ENCODE data around the gene OR4B1. TPM values are rescaled to one million over a fixed set of nuclear protein-coding genes. Genes with fewer than 3 reads are reported as not detected.

Gene OR4B1
- not detected for polyA plus RNA-seq (2012; ENCODE audit: insufficient read depth, insufficient read length, low read depth)

- Histone ChIP-seq H3K4me1 (no peaks in the 10 kb centered on the region), H3K36me3 (no peaks in the 10 kb centered on the region), H3K27me3 (no peaks in the 10 kb centered on the region), H3K4me3 (ENCODE audit: low read depth, low read length) (no peak within 1 kb of the TSS), H3K9me3 (no peaks in the 10 kb centered on the region)
- DNase-seq, result no peak
- TF ChIP-seq CTCF (IDR thresholded peaks at IDR 0.05; ENCODE audit: low read depth, low read length), result no peak
These were observed at the start of gene OR4B1 for GRCh38 chr11:48216510-48216909. OR4B1 (plus strand) TSS chr11:48216810; CDS start chr11:48216810, 0 bp downstream.

GRCh38 chr11:48167380-48167779, 49.2 kb upstream of the OR4B1 start:
- DNase-seq, result no peak
- H3K4me1 ChIP-seq, result no peaks in the 10 kb centered on the region
- H3K4me3 ChIP-seq (ENCODE audit: low read depth, low read length), result no peak overlapping the region
- H3K27me3 ChIP-seq, result no peaks in the 10 kb centered on the region
- no peaks in the 10 kb centered on the region for H3K9me3 ChIP-seq
- no peak for TF ChIP-seq CTCF (IDR thresholded peaks at IDR 0.05; ENCODE audit: low read depth, low read length)
- no peaks in the 10 kb centered on the region for H3K36me3 ChIP-seq

GRCh38 chr11:48168815-48169214, 47.8 kb upstream of the OR4B1 start:
- Histone ChIP-seq H3K36me3 (no peaks in the 10 kb centered on the region), H3K4me3 (ENCODE audit: low read depth, low read length) (no peak overlapping the region)
- DNase-seq, result no peak

GRCh38 chr11:48169259-48169658, 47.4 kb upstream of the OR4B1 start:
- Histone ChIP-seq H3K4me1 (no peaks in the 10 kb centered on the region), H3K4me3 (ENCODE audit: low read depth, low read length) (no peak overlapping the region), H3K9me3 (no peaks in the 10 kb centered on the region), H3K27me3 (no peaks in the 10 kb centered on the region), H3K36me3 (no peaks in the 10 kb centered on the region)
- DNase-seq, result no peak
- TF ChIP-seq CTCF (IDR thresholded peaks at IDR 0.05; ENCODE audit: low read depth, low read length), result no peak

More at GRCh38 chr11:48168815-48169214, 47.8 kb upstream of the OR4B1 start:
- Histone ChIP-seq H3K27me3 (no peaks in the 10 kb centered on the region), H3K9me3 (no peaks in the 10 kb centered on the region), H3K4me1 (no peaks in the 10 kb centered on the region)
- TF ChIP-seq CTCF (IDR thresholded peaks at IDR 0.05; ENCODE audit: low read depth, low read length), result no peak

GRCh38 chr11:48169717-48170116, 46.9 kb upstream of the OR4B1 start:
- H3K4me3 ChIP-seq (ENCODE audit: low read depth, low read length), result no peak overlapping the region
- H3K27me3 ChIP-seq, result no peaks in the 10 kb centered on the region
- H3K36me3 ChIP-seq, result no peaks in the 10 kb centered on the region
- no peaks in the 10 kb centered on the region for H3K4me1 ChIP-seq
- no peak for DNase-seq
- no peak for TF ChIP-seq CTCF (IDR thresholded peaks at IDR 0.05; ENCODE audit: low read depth, low read length)
- no peaks in the 10 kb centered on the region for H3K9me3 ChIP-seq

GRCh38 chr11:48170241-48171233, 46.1 kb upstream of the OR4B1 start:
- Histone ChIP-seq H3K9me3 (no peaks in the 10 kb centered on the region), H3K4me3 (ENCODE audit: low read depth, low read length) (no peak overlapping the region), H3K4me1 (no peaks in the 10 kb centered on the region), H3K27me3 (no peaks in the 10 kb centered on the region), H3K36me3 (no peaks in the 10 kb centered on the region)
- TF ChIP-seq CTCF (IDR thresholded peaks at IDR 0.05; ENCODE audit: low read depth, low read length), result no peak
- no peak for DNase-seq

Data from BE2C (cell line).